PFSK-1 (cell line): ENCODE results near the gene TIMM17A.

Source experiments
- FOXP2 ChIP-seq: optimal IDR thresholded peaks from 2 replicates; pipeline ENCODE3; 2011; ENCODE audit warnings: borderline replicate concordance, control low read depth, inconsistent platforms; ENCODE audit not compliant: insufficient read depth; ENCODE audit errors: extremely low read length, extremely low read depth
- POLR2AphosphoS5 ChIP-seq: IDR thresholded peaks from 2 replicates; pipeline ENCODE4 v1.6.1; 2012; ENCODE audit warnings: low read depth, mild to moderate bottlenecking, control low read depth, low read length, moderate library complexity
- REST ChIP-seq, 2 experiments: IDR thresholded peaks; 2 replicates each; pipeline versions ENCODE4 v1.6.1 to v1.8.0; 2011 to 2012; ENCODE audit warnings: low read depth in 2 of 2, low read length in 2 of 2, control low read depth in 1 of 2, inconsistent platforms in 1 of 2, mild to moderate bottlenecking in 1 of 2, moderate library complexity in 1 of 2; ENCODE audit not compliant: insufficient read depth in 1 of 2
- SIN3A ChIP-seq: IDR thresholded peaks from 2 replicates; pipeline ENCODE4 v1.6.1; 2012; ENCODE audit warnings: mild to moderate bottlenecking, low read length, moderate library complexity, borderline replicate concordance; ENCODE audit not compliant: insufficient read depth
- TAF1 ChIP-seq: IDR thresholded peaks from 2 replicates; pipeline ENCODE4 v1.6.1; 2012; ENCODE audit warnings: low read length, control low read depth, borderline replicate concordance; ENCODE audit not compliant: insufficient read depth

The TIMM17A gene

DNA sequence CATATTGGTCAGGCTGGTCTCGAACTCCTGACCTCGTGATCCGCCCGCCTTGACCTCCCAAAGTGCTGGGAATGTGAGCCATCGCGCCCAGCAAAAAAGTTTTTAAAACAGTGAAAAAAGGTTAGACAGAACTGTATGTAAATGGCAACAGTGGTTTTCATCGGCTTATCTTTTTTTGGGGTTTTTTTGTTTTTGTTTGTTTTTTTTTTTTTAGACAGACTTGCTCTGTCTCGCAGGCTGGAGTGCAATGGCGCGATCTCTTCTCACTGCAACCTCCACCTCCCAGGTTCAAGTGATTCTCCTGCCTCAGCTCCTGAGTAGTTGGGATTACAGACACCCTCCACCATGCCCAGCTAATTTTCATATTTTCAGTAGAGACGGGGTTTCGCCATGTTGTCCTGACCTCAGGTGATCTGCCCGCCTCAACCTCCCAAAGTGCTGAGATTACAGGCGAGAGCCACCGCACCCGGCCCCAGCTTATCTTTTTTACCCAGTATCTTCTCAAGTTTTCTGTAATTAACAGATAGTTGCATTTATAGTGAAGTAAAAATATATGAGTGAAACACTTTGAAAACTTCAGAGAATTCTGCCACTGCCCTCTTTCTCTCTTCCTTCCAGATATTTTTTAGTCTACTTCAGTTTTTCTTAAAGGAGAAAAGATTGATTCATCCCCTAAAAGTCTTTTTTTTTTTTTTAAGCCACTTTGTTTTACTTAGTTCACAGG lies 13.1 kb downstream of the TIMM17A start:
- TF ChIP-seq REST (IDR thresholded peaks at IDR 0.05; ENCODE audit: insufficient read depth in 1 of 2, low read depth in 2 of 2, low read length in 2 of 2) (no peak), FOXP2 (no peak), SIN3A (no peak), TAF1 (no peak), POLR2AphosphoS5 (no peak)

DNA sequence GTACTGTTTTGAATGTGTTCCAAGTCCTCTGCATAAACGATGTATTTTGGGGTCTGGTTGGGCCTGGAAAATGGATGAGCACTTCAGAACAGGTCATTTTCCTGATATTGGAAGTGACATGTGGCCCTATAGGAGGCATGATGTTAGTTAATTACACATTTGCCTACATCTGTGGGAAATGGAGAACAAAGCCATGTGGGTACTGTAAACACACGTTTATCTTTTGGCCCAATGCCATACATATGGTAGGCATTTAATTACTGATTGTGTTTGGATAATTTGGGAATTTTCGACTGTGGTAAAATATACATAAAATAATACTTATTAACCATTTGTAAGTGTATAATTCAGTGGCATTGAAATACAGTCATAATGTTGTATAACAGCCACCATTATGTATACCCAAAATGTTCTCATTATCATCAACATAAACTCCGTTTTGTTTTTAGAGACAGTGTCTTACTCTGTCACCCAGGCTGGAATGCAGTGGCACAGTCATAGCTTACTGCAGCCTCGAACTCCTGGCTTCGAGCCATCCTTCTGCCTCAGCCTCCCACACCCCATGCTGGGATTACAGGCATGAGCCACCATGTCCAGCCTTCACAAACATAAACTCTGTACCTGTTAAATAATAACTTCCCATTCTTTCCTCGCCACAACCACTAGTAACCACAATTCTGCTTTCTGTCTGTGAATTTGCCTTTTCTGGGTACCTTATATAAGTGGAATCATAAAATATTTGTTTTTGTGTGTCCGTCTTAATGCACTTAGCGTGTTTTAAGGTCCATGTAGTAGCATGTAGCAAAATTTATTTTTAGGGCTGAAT lies 15.2 kb downstream of the TIMM17A start:
- TF ChIP-seq REST (IDR thresholded peaks at IDR 0.05; ENCODE audit: insufficient read depth in 1 of 2, low read depth in 2 of 2, low read length in 2 of 2) (no peak), TAF1 (no peak), SIN3A (no peak), POLR2AphosphoS5 (no peak; the same call in 1 of the 2 replicates), FOXP2 (no peak)

GRCh38 chr1:201982082-201982622 lies 26.8 kb downstream of the TIMM17A start:
- TF ChIP-seq REST (IDR thresholded peaks at IDR 0.05; ENCODE audit: insufficient read depth in 1 of 2, low read depth in 2 of 2, low read length in 2 of 2), result no peak
- no peak for TF ChIP-seq FOXP2
- no peak for TF ChIP-seq POLR2AphosphoS5
- TF ChIP-seq SIN3A, result no peak
- no peak for TF ChIP-seq TAF1

DNA sequence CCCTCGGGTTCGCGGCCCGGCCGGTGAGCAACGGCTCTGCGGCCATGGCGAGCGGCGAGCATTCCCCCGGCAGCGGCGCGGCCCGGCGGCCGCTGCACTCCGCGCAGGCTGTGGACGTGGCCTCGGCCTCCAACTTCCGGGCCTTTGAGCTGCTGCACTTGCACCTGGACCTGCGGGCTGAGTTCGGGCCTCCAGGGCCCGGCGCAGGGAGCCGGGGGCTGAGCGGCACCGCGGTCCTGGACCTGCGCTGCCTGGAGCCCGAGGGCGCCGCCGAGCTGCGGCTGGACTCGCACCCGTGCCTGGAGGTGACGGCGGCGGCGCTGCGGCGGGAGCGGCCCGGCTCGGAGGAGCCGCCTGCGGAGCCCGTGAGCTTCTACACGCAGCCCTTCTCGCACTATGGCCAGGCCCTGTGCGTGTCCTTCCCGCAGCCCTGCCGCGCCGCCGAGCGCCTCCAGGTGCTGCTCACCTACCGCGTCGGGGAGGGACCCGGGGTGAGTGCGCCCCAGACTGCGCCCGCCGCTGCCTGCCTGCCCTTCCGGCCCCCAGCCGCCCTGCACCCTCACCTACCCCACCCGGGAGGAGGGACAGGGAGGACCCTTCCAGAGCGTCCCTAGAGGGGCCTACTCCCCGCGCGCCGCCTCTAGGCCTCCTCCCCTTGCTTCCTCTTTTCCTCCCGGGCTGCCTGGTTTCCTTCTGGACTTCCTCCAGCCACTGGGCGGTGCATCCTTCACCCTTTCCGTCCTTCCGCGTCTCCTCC lies 27.5 kb downstream of the TIMM17A start, which contains the start of gene RNPEP:
RNPEP (plus strand) TSS at position 26 of the 757 bp plus-strand sequence; CDS start at position 45, 19 bp downstream.
- TF ChIP-seq REST (IDR thresholded peaks at IDR 0.05; ENCODE audit: insufficient read depth in 1 of 2, low read depth in 2 of 2, low read length in 2 of 2) (no peak), FOXP2 (no peak), SIN3A (peak; percentile 84; the same call in 1 of the 2 replicates), POLR2AphosphoS5 (peak; percentile 48; the same call in 1 of the 2 replicates), TAF1 (peak; percentile 70; the same call in 1 of the 2 replicates)
